ENCODE data around the gene SVIL.

- TF ChIP-seq, protein P1, sequence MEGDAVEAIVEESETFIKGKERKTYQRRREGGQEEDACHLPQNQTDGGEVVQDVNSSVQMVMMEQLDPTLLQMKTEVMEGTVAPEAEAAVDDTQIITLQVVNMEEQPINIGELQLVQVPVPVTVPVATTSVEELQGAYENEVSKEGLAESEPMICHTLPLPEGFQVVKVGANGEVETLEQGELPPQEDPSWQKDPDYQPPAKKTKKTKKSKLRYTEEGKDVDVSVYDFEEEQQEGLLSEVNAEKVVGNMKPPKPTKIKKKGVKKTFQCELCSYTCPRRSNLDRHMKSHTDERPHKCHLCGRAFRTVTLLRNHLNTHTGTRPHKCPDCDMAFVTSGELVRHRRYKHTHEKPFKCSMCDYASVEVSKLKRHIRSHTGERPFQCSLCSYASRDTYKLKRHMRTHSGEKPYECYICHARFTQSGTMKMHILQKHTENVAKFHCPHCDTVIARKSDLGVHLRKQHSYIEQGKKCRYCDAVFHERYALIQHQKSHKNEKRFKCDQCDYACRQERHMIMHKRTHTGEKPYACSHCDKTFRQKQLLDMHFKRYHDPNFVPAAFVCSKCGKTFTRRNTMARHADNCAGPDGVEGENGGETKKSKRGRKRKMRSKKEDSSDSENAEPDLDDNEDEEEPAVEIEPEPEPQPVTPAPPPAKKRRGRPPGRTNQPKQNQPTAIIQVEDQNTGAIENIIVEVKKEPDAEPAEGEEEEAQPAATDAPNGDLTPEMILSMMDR (conservative IDR thresholded peaks at IDR 0.05): no peak
- no peak for TF ChIP-seq ZFX (IDR thresholded peaks at IDR 0.05)
Measured at GRCh38 chr10:29555091-29555745, 79.6 kb downstream of the SVIL start.

Data from C4-2B (cell line).